HEK293T (cell line): ENCODE data around the gene EIF4B.

Experiments used
- CTCF ChIA-PET: fragments of 350-600 bp; formaldehyde crosslinking; extraction: SDS; loops from one replicate; lab custom pipeline; 2021; ENCODE audit warnings: antibody characterized with exemption, inconsistent platforms; lab: Yijun Ruan, JAX
- POLR2A ChIA-PET: fragments of 350-600 bp; formaldehyde crosslinking; extraction: SDS; loops from one replicate; lab custom pipeline; 2020; ENCODE audit warnings: antibody characterized with exemption, inconsistent platforms; lab: Yijun Ruan, JAX
- DNase-seq: peaks from one replicate; pipeline ENCODE4 v3.0.0; 2012; ENCODE audit warnings: mixed read lengths; ENCODE audit errors: extremely low spot score
- ARNT ChIP-seq: fragments of 450-650 bp; IDR thresholded peaks from 2 replicates; pipeline ENCODE4 v1.6.1; 2017; ENCODE audit warnings: mild to moderate bottlenecking
- BHLHE40 ChIP-seq: fragments of 450-650 bp; IDR thresholded peaks from 2 replicates; pipeline ENCODE4 v1.6.1; 2016; ENCODE audit warnings: mild to moderate bottlenecking, moderate library complexity, borderline replicate concordance
- CTBP1 ChIP-seq: fragments of 450-650 bp; IDR thresholded peaks from 2 replicates; pipeline ENCODE4 v1.6.1; 2016; ENCODE audit warnings: borderline replicate concordance
- ELF4 ChIP-seq: fragments of 450-650 bp; IDR thresholded peaks from 2 replicates; pipeline ENCODE4 v1.6.1; 2017; ENCODE audit warnings: antibody characterized with exemption
- FOXA1 ChIP-seq: fragments of 450-650 bp; IDR thresholded peaks from 2 replicates; pipeline ENCODE4 v1.6.1; 2016; ENCODE audit warnings: mild to moderate bottlenecking
- FOXK2 ChIP-seq: fragments of 450-650 bp; IDR thresholded peaks from 2 replicates; pipeline ENCODE4 v1.6.1; 2016; ENCODE audit warnings: mild to moderate bottlenecking
- FOXM1 ChIP-seq: fragments of 450-650 bp; IDR thresholded peaks from 2 replicates; pipeline ENCODE4 v1.6.1; 2017; ENCODE audit warnings: mild to moderate bottlenecking, borderline replicate concordance
- HDGF ChIP-seq: fragments of 450-650 bp; IDR thresholded peaks from 2 replicates; pipeline ENCODE4 v1.6.1; 2017; ENCODE audit warnings: antibody characterized with exemption, borderline replicate concordance
- L3MBTL2 ChIP-seq: fragments of 450-650 bp; conservative IDR thresholded peaks from 2 replicates; pipeline ENCODE4 v1.6.1; 2016; ENCODE audit warnings: mild to moderate bottlenecking
- LEF1 ChIP-seq: fragments of 450-650 bp; IDR thresholded peaks from 2 replicates; pipeline ENCODE4 v1.6.1; 2017; ENCODE audit warnings: mild to moderate bottlenecking, borderline replicate concordance
- NFRKB ChIP-seq: fragments of 450-650 bp; IDR thresholded peaks from 2 replicates; pipeline ENCODE4 v1.6.1; 2016; ENCODE audit warnings: mild to moderate bottlenecking, moderate library complexity
- SP1 ChIP-seq: fragments of 450-650 bp; IDR thresholded peaks from 2 replicates; pipeline ENCODE4 v1.6.1; 2017
- SUZ12 ChIP-seq: fragments of 450-650 bp; IDR thresholded peaks from 2 replicates; pipeline ENCODE4 v1.6.1; 2016; ENCODE audit warnings: mild to moderate bottlenecking
- TARDBP ChIP-seq: fragments of 450-650 bp; IDR thresholded peaks from 2 replicates; pipeline ENCODE4 v1.6.1; 2016
- ZNF384 ChIP-seq: fragments of 450-650 bp; IDR thresholded peaks from 2 replicates; pipeline ENCODE4 v1.6.1; 2016
- TF ChIP-seq, protein P1 (sequence below): fragments of 450-650 bp; IDR thresholded peaks from 2 replicates; pipeline ENCODE4 v1.6.1; 2016

The EIF4B gene

GRCh38 chr12:53055471-53056266 is 49.4 kb downstream of the EIF4B start:
- DNase-seq: no peak
- ChIA-PET POLR2A (interaction anchor here (0.9 to 2.1 kb wide), 4 partner anchors 8 to 49 kb away, joined by 3 to 8 read pairs (median 5); partner anchors contain the start of gene EIF4B), CTCF (interaction anchor here (1.5 to 6.0 kb wide), 2 partner anchors 10 to 43 kb away, joined by 6 to 46 read pairs; no protein-coding TSS in a partner anchor)
- no peak for TF ChIP-seq HDGF
- TF ChIP-seq, protein P1, sequence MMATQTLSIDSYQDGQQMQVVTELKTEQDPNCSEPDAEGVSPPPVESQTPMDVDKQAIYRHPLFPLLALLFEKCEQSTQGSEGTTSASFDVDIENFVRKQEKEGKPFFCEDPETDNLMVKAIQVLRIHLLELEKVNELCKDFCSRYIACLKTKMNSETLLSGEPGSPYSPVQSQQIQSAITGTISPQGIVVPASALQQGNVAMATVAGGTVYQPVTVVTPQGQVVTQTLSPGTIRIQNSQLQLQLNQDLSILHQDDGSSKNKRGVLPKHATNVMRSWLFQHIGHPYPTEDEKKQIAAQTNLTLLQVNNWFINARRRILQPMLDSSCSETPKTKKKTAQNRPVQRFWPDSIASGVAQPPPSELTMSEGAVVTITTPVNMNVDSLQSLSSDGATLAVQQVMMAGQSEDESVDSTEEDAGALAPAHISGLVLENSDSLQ: no peak
- no peak for TF ChIP-seq LEF1
- no peak for TF ChIP-seq ARNT
- TF ChIP-seq FOXM1: no peak
- TF ChIP-seq ZNF384: no peak
- TF ChIP-seq BHLHE40: no peak
- TF ChIP-seq TARDBP: no peak
- no peak for TF ChIP-seq CTBP1
- TF ChIP-seq NFRKB: no peak
- no peak for TF ChIP-seq FOXA1
- no peak for TF ChIP-seq SP1
- no peak for TF ChIP-seq FOXK2
- TF ChIP-seq ELF4: no peak
- TF ChIP-seq SUZ12: no peak

DNA sequence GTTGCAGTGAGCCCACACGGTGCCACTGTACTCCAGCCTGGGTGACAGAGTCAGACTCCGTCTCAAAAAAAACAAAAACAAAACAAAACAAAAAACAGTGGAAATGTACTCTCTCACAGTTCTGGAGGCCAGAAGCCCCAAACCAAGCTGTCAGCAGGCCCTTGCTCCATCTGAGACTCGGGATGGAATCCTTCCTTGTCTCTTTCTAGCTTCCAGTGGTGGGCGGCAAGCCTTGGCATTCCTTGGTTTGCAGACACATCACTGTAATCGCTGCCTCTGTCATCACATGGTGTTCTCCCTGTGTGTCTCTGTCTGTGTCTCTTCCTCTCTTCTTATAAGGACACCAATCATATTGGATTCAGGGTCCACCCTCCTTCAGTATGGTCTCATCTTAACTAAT is 50.0 kb downstream of the EIF4B start:
- TF ChIP-seq FOXM1 (no peak), SUZ12 (no peak), BHLHE40 (no peak)
- no peak for DNase-seq
- ChIA-PET CTCF (interaction anchor here (1.0 to 6.0 kb wide), 2 partner anchors 9 to 10 kb away, joined by 3 to 46 read pairs; no protein-coding TSS in a partner anchor), POLR2A (interaction anchor here (1.4 to 2.1 kb wide), 2 partner anchors 10 to 23 kb away, joined by 5 to 8 read pairs; partner anchors contain the start of gene SPRYD3)

DNA sequence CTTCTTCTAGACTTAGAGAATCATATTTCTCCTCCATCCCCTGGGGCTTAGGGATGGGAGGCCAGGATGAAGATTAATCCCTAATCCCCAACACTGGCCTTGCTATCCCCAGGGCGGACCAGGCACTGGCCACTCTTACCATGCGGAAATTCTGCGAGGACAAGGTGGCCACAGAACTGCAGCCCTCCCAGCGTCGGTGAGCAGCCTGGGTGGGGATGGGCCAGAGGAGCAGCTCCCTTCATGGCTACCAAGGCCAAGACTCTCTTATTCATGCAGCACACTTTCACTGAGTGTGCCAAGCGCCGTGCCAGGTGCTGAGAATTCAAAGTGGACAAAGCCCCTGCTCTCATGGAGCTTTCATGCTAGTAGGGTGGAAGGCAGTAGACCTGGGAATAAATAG is 50.6 kb downstream of the EIF4B start:
- DNase-seq: no peak
- ChIA-PET POLR2A (interaction anchor here (1.4 kb wide), 1 partner anchor 23 kb away, joined by 5 read pairs; the partner anchor contains the start of gene SPRYD3), CTCF (interaction anchor here (1.0 to 6.0 kb wide), 2 partner anchors 9 kb away, joined by 3 to 46 read pairs; no protein-coding TSS in a partner anchor)
- no peak for TF ChIP-seq HDGF
- no peak for TF ChIP-seq BHLHE40
- no peak for TF ChIP-seq FOXK2
- no peak for TF ChIP-seq ELF4
- TF ChIP-seq FOXM1: no peak
- TF ChIP-seq L3MBTL2: no peak
- no peak for TF ChIP-seq NFRKB
- no peak for TF ChIP-seq SUZ12
- TF ChIP-seq LEF1: no peak
- no peak for TF ChIP-seq ZNF384
- TF ChIP-seq FOXA1: no peak
- no peak for TF ChIP-seq SP1
- TF ChIP-seq, protein P1: no peak
- no peak for TF ChIP-seq CTBP1
- no peak for TF ChIP-seq ARNT
- TF ChIP-seq TARDBP: no peak

DNA sequence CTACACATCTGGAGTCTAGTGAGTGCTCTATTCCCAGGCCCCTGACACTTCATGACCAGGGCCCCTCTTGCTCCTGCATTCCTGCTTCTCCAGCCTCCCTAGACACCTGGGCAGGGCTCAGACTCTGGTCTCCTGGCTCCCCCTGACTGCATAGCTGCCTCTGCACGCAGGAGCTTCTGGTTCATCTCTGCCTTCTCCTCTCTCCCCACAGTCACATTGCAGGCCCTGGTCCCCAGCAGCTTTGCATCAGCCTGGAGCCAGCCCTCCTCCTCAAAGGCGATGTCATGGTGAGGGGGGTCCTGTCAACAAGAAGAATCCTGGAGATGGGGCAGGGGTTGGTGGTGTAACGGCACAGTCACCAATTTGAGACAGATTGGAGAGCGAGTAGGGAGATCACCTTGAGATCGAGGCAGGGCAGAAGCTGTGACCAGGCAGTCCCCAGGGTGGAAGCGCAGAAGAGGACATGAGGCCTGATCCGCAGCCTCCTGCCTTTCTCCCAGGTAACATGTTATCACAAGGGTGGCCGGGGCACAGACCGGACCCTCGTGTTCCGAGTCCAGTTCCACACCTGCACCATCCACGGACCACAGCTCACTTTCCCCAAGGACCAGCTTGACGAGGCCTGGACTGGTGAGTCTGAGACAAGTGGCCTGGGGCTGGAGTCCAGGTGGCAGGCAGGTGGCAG is 51.7 kb downstream of the EIF4B start:
- DNase-seq: no peak
- TF ChIP-seq ZNF384: no peak
- TF ChIP-seq, protein P1: no peak
- no peak for TF ChIP-seq BHLHE40
- POLR2A ChIA-PET: interaction anchor here (1.2 to 1.4 kb wide), 2 partner anchors 10 to 21 kb away, joined by 3 to 5 read pairs; partner anchors contain the start of gene SPRYD3
- CTCF ChIA-PET: interaction anchor here (6.0 kb wide), 1 partner anchor 8 kb away, joined by 46 read pairs; no protein-coding TSS in a partner anchor

DNA sequence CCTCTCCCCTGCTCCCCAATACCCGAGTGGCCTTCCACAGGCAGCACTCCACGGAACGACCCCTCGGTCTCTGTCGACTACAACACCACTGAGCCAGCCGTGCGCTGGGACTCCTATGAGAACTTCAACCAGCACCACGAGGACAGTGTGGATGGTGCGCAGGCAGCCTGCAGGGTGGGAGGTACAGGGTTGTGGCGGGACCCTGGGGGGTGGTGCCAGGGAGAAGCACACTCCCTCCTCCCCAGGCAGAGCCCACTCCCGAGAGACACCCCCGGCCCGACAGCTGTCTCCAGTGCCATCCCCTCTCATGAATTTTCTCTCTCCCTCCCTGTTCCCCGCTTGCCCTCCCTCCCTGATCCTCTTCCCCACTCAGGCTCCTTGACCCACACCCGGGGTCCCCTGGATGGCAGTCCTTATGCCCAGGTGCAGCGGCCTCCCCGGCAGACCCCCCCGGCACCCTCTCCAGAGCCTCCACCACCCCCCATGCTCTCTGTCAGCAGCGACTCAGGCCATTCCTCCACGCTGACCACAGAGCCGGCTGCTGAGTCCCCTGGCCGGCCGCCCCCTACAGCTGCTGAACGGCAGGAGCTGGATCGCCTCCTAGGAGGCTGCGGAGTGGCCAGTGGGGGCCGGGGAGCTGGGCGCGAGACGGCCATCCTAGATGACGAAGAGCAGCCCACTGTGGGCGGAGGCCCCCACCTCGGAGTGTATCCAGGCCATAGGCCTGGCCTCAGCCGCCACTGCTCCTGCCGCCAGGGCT is 52.6 kb downstream of the EIF4B start:
- ChIA-PET CTCF (no interaction called here), POLR2A (interaction anchor here (1.2 to 1.3 kb wide), 2 partner anchors 11 to 21 kb away, joined by 3 to 4 read pairs; partner anchors contain the start of gene SPRYD3)
- no peak for DNase-seq
- TF ChIP-seq FOXA1: no peak
